IMR-90 (cell line): ENCODE results near the gene NIPAL3. TPM values are rescaled to one million over a fixed set of nuclear protein-coding genes. Genes with fewer than 3 reads are reported as not detected.

ENCODE experiments used
- ATAC-seq: fragments of 200-7000 bp; cut with Tn5 transposase; 2 replicates; pipeline ENCODE4 v1.9.1; 2020; ENCODE audit warnings: low read depth, mild to moderate bottlenecking, moderate library complexity
- BruUV-seq: library from RNA; stranded (reverse); fragments of 400-500 nt; replicated peaks from 2 replicates; lab custom pipeline; 2021; lab: Mats Ljungman, UMichigan
- CTCF ChIA-PET: fragments of 300-600 bp; formaldehyde crosslinking; extraction: SDS; loops from one replicate; lab custom pipeline; 2021; ENCODE audit warnings: antibody characterized with exemption; lab: Yijun Ruan, JAX
- POLR2A ChIA-PET: fragments of 300-600 bp; sonication (Branson Sonifier 250); formaldehyde crosslinking; loops from one replicate; lab custom pipeline; 2022; ENCODE audit warnings: antibody characterized with exemption; ENCODE audit not compliant: unreplicated experiment; lab: Charles Lee
- DNase-seq: peaks from one replicate; pipeline ENCODE4 v3.0.0; 2013
- H2AFZ ChIP-seq: replicated peaks from 2 replicates; pipeline ENCODE3; 2013; ENCODE audit warnings: low read length, mild to moderate bottlenecking; ENCODE audit not compliant: poor library complexity
- H2AK5ac ChIP-seq: 2 replicates; pipeline ENCODE4 v1.6.1; 2013; ENCODE audit warnings: low read depth, low read length, inconsistent platforms
- H2AK9ac ChIP-seq: replicated peaks from 2 replicates; pipeline ENCODE3; 2013; ENCODE audit warnings: mild to moderate bottlenecking, low read depth, low read length, moderate library complexity; ENCODE audit not compliant: poor library complexity
- H2BK120ac ChIP-seq: 2 replicates; pipeline ENCODE4 v1.6.1; 2013; ENCODE audit warnings: low read depth, low read length, inconsistent platforms
- H2BK15ac ChIP-seq: 3 replicates; pipeline ENCODE4 v1.6.1; 2013; ENCODE audit warnings: low read depth, low read length, inconsistent platforms
- H2BK20ac ChIP-seq: 2 replicates; pipeline ENCODE4 v1.6.1; 2013; ENCODE audit warnings: low read depth, mild to moderate bottlenecking, inconsistent platforms, low read length, moderate library complexity
- H2BK5ac ChIP-seq: 2 replicates; pipeline ENCODE4 v1.6.1; 2013; ENCODE audit warnings: mild to moderate bottlenecking, low read depth, low read length, inconsistent platforms; ENCODE audit not compliant: poor library complexity, severe bottlenecking
- H3K14ac ChIP-seq: replicated peaks from 2 replicates; pipeline ENCODE4 v1.6.1; 2013; ENCODE audit warnings: low read depth, low read length, inconsistent platforms
- H3K18ac ChIP-seq: 2 replicates; pipeline ENCODE4 v1.6.1; 2013; ENCODE audit warnings: low read depth, low read length, control low read depth
- H3K23ac ChIP-seq: 2 replicates; pipeline ENCODE4 v1.6.1; 2013; ENCODE audit warnings: low read depth, low read length, inconsistent platforms
- H3K27ac ChIP-seq: 2 replicates; pipeline ENCODE4 v1.5.1; 2013; ENCODE audit warnings: mild to moderate bottlenecking, control low read depth, low read length; ENCODE audit not compliant: insufficient read depth
- H3K27me3 ChIP-seq: 2 replicates; pipeline ENCODE4 v1.6.1; 2013; ENCODE audit warnings: low read length; ENCODE audit not compliant: control insufficient read depth, insufficient read depth
- H3K36me3 ChIP-seq: 2 replicates; pipeline ENCODE4 v1.6.1; 2013; ENCODE audit warnings: low read length, mixed read lengths; ENCODE audit not compliant: control insufficient read depth, insufficient read depth
- H3K4ac ChIP-seq: 2 replicates; pipeline ENCODE4 v1.6.1; 2013; ENCODE audit warnings: low read depth, low read length, inconsistent platforms
- H3K4me1 ChIP-seq: 2 replicates; pipeline ENCODE4 v1.6.1; 2013; ENCODE audit warnings: low read length, mixed read lengths; ENCODE audit not compliant: control insufficient read depth, insufficient read depth
- H3K4me2 ChIP-seq: 2 replicates; pipeline ENCODE4 v1.6.1; 2013; ENCODE audit warnings: low read depth, mild to moderate bottlenecking, control low read depth, low read length, moderate library complexity
- H3K4me3 ChIP-seq: 2 replicates; pipeline ENCODE4 v1.5.1; 2013; ENCODE audit warnings: low read depth, mild to moderate bottlenecking, control low read depth, low read length, moderate library complexity; ENCODE audit not compliant: insufficient read depth
- H3K56ac ChIP-seq: 2 replicates; pipeline ENCODE4 v1.6.1; 2013; ENCODE audit warnings: low read length, inconsistent platforms; ENCODE audit not compliant: insufficient read depth; ENCODE audit errors: extremely low read depth
- H3K79me1 ChIP-seq, 2 experiments: 2 replicates each; pipeline ENCODE4 v1.6.1; 2013; ENCODE audit warnings: low read length in 2 of 2, inconsistent platforms in 1 of 2, low read depth in 1 of 2
- H3K9ac ChIP-seq: 2 replicates; pipeline ENCODE4 v1.6.1; 2013; ENCODE audit warnings: low read depth, low read length, control low read depth
- H3K9me1 ChIP-seq: 2 replicates; pipeline ENCODE4 v1.6.1; 2013; ENCODE audit warnings: low read length, inconsistent platforms; ENCODE audit not compliant: insufficient read depth
- H3K9me3 ChIP-seq: 2 replicates; pipeline ENCODE4 v1.6.1; 2013; ENCODE audit warnings: low read length; ENCODE audit not compliant: control insufficient read depth, insufficient read depth
- H4K20me1 ChIP-seq: 2 replicates; pipeline ENCODE4 v1.6.1; 2013; ENCODE audit warnings: low read length, inconsistent platforms; ENCODE audit not compliant: insufficient read depth
- H4K5ac ChIP-seq: 2 replicates; pipeline ENCODE4 v1.6.1; 2013; ENCODE audit warnings: mild to moderate bottlenecking, low read depth, low read length, control low read depth
- H4K8ac ChIP-seq, 2 experiments: 2 replicates each; pipeline ENCODE4 v1.6.1; 2013; ENCODE audit warnings: low read depth in 2 of 2, low read length in 2 of 2, control low read depth in 1 of 2, inconsistent platforms in 1 of 2
- H4K91ac ChIP-seq: 2 replicates; pipeline ENCODE4 v1.6.1; 2013; ENCODE audit warnings: low read depth, low read length, inconsistent platforms; ENCODE audit not compliant: insufficient read depth
- BHLHE40 ChIP-seq: fragments of 150-350 bp; IDR thresholded peaks from 2 replicates; pipeline ENCODE4 v1.6.1; 2016; ENCODE audit warnings: mild to moderate bottlenecking, low read depth, low read length
- CEBPB ChIP-seq: IDR thresholded peaks from 2 replicates; pipeline ENCODE4 v1.6.1; 2012; ENCODE audit warnings: low read depth, low read length, improper control_type of control experiment
- CHD1 ChIP-seq: IDR thresholded peaks from 2 replicates; pipeline ENCODE4 v1.6.1; 2012; ENCODE audit warnings: low read depth, low read length, improper control_type of control experiment
- FOS ChIP-seq: fragments of 150-350 bp; IDR thresholded peaks from 2 replicates; pipeline ENCODE4 v1.6.1; 2016; ENCODE audit warnings: low read depth, low read length
- MAFK ChIP-seq: IDR thresholded peaks from 2 replicates; pipeline ENCODE4 v1.6.1; 2012; ENCODE audit warnings: low read depth, low read length, improper control_type of control experiment
- MAZ ChIP-seq: IDR thresholded peaks from 2 replicates; pipeline ENCODE4 v1.6.1; 2012; ENCODE audit warnings: low read depth, mild to moderate bottlenecking, low read length, improper control_type of control experiment, moderate library complexity, borderline replicate concordance
- MXI1 ChIP-seq: IDR thresholded peaks from 2 replicates; pipeline ENCODE4 v1.6.1; 2012; ENCODE audit warnings: low read depth, mild to moderate bottlenecking, low read length, moderate library complexity, borderline replicate concordance
- NFE2L2 ChIP-seq: fragments of 150-350 bp; IDR thresholded peaks from 2 replicates; pipeline ENCODE4 v1.6.1; 2016; ENCODE audit warnings: low read depth, mild to moderate bottlenecking, low read length
- POLR2A ChIP-seq: IDR thresholded peaks from 2 replicates; pipeline ENCODE4 v1.6.1; 2012; ENCODE audit warnings: mild to moderate bottlenecking, low read depth, low read length
- RAD21 ChIP-seq: IDR thresholded peaks from 2 replicates; pipeline ENCODE4 v1.6.1; 2012; ENCODE audit warnings: low read length, improper control_type of control experiment
- RCOR1 ChIP-seq: IDR thresholded peaks from 2 replicates; pipeline ENCODE4 v1.6.1; 2012; ENCODE audit warnings: mild to moderate bottlenecking, low read length, improper control_type of control experiment; ENCODE audit not compliant: insufficient replicate concordance
- RFX5 ChIP-seq: IDR thresholded peaks from 2 replicates; pipeline ENCODE4 v1.8.0; 2012; ENCODE audit warnings: low read depth, mild to moderate bottlenecking, low read length, moderate library complexity
- SMC3 ChIP-seq: fragments of 150-350 bp; IDR thresholded peaks from 2 replicates; pipeline ENCODE4 v1.6.1; 2016; ENCODE audit warnings: low read depth, mild to moderate bottlenecking, antibody characterized with exemption, low read length, moderate library complexity
- USF2 ChIP-seq: fragments of 150-350 bp; IDR thresholded peaks from 2 replicates; pipeline ENCODE4 v1.6.1; 2017; ENCODE audit warnings: mild to moderate bottlenecking, antibody characterized with exemption, low read length, low read depth
- WGBS, 2 experiments: methylation state at CpG; one replicate each; pipeline versions ENCODE4 v1.1.5 to v1.1.7; 2013; ENCODE audit warnings: missing lambda C conversion rate in 2 of 2; ENCODE audit not compliant: insufficient read length in 1 of 2; ENCODE audit errors: extremely low coverage in 2 of 2; 5-methylcytosine and 5-hydroxymethylcytosine counted together
- dilution Hi-C: fragments of 300-500 bp; cut with HindIII; formaldehyde crosslinking; loops from one replicate; pipeline ENCODE4 v1.14.3; 2018; ENCODE audit warnings: low sequenced_read_pairs; ENCODE audit not compliant: unreplicated experiment
- in situ Hi-C: fragments of 300-500 bp; cut with MboI; formaldehyde crosslinking; loops from 3 replicates; pipeline ENCODE4 v1.14.3; 2019; ENCODE audit warnings: low sequenced_read_pairs, inconsistent platforms, mixed read lengths
- intact Hi-C: fragments of 100-400 bp; cut with micrococcal nuclease; formaldehyde crosslinking; loops from 2 replicates; pipeline ENCODE4 v1.10.0; 2022
- polyA plus RNA-seq, 3 experiments: library from polyadenylated mRNA; depleted of rRNA; stranded (reverse); fragments of >200 nt; gene quantifications; 2 replicates each; pipeline ENCODE4 v1.2.3, GENCODE V29; 2012; ENCODE audit warnings: low replicate concordance in 1 of 3
- total RNA-seq: library from RNA; depleted of rRNA; stranded (reverse); fragments of >200 nt; gene quantifications from 2 replicates; pipeline ENCODE4 v1.2.3, GENCODE V29; 2012
- TF ChIP-seq, protein P1 (sequence below): conservative IDR thresholded peaks from 2 replicates; pipeline ENCODE4 v1.5.1; 2012; ENCODE audit warnings: mild to moderate bottlenecking, low read depth, low read length, improper control_type of control experiment
- TF ChIP-seq, protein P2 (sequence below): fragments of 150-350 bp; IDR thresholded peaks from 2 replicates; pipeline ENCODE4 v1.6.1; 2016; ENCODE audit warnings: low read depth, mild to moderate bottlenecking, low read length, moderate library complexity, borderline replicate concordance

NIPAL3 gene
- total and polyA plus RNA-seq, 2 of the 4 experiments (the other 2 are of a cell fraction) = 55.0 to 123 TPM

- H3K4me2 ChIP-seq = no peak overlapping the region
- no peaks in the 10 kb centered on the region for H3K9me3 ChIP-seq
- no peak overlapping the region for H2BK120ac ChIP-seq
- H2BK5ac ChIP-seq = no peak overlapping the region
- ATAC-seq = no peak
- no peak overlapping the region for H3K4ac ChIP-seq
- peaks cover 15% of the 10 kb centered on the region; the same call in 1 of the 2 replicates for H3K36me3 ChIP-seq
- H3K27me3 ChIP-seq = no peaks in the 10 kb centered on the region
- DNase-seq = no peak
- ChIA-PET CTCF (no interaction called here), POLR2A (no interaction called here)
- no peak overlapping the region for H2BK15ac ChIP-seq
- H3K4me3 ChIP-seq = no peak overlapping the region
- intact Hi-C loops = no loop called here
- peaks cover 10% of the 10 kb centered on the region for H3K4me1 ChIP-seq
- TF ChIP-seq RFX5 (no peak), MAZ (no peak), BHLHE40 (no peak), POLR2A (no peak), NFE2L2 (no peak), CEBPB (no peak), RAD21 (no peak), MXI1 (no peak), USF2 (no peak), CHD1 (no peak), FOS (no peak), SMC3 (no peak), MAFK (no peak), RCOR1 (no peak)
- TF ChIP-seq, protein P1, sequence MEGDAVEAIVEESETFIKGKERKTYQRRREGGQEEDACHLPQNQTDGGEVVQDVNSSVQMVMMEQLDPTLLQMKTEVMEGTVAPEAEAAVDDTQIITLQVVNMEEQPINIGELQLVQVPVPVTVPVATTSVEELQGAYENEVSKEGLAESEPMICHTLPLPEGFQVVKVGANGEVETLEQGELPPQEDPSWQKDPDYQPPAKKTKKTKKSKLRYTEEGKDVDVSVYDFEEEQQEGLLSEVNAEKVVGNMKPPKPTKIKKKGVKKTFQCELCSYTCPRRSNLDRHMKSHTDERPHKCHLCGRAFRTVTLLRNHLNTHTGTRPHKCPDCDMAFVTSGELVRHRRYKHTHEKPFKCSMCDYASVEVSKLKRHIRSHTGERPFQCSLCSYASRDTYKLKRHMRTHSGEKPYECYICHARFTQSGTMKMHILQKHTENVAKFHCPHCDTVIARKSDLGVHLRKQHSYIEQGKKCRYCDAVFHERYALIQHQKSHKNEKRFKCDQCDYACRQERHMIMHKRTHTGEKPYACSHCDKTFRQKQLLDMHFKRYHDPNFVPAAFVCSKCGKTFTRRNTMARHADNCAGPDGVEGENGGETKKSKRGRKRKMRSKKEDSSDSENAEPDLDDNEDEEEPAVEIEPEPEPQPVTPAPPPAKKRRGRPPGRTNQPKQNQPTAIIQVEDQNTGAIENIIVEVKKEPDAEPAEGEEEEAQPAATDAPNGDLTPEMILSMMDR = no peak
- TF ChIP-seq, protein P2, sequence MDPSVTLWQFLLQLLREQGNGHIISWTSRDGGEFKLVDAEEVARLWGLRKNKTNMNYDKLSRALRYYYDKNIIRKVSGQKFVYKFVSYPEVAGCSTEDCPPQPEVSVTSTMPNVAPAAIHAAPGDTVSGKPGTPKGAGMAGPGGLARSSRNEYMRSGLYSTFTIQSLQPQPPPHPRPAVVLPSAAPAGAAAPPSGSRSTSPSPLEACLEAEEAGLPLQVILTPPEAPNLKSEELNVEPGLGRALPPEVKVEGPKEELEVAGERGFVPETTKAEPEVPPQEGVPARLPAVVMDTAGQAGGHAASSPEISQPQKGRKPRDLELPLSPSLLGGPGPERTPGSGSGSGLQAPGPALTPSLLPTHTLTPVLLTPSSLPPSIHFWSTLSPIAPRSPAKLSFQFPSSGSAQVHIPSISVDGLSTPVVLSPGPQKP = no peak
- no peak overlapping the region for H2AFZ ChIP-seq
- peaks cover 4% of the 10 kb centered on the region; the same call in 1 of the 2 replicates for H3K9me1 ChIP-seq
- H2BK20ac ChIP-seq = no peak overlapping the region
- no peak overlapping the region for H3K9ac ChIP-seq
- no peak overlapping the region for H4K8ac ChIP-seq
- BruUV-seq = no TSS peak
- peaks cover 13 to 21% of the 10 kb centered on the region in 2 experiments; a peak in 3 of 4 replicates for H3K79me1 ChIP-seq
- in situ Hi-C loops = no loop called here
- H2AK5ac ChIP-seq = no peak overlapping the region
- H3K56ac ChIP-seq = no peak overlapping the region
- no peak overlapping the region for H3K27ac ChIP-seq
- H4K91ac ChIP-seq = no peak overlapping the region
- no CpG with 5 or more reads among the region's 7 CpGs for WGBS, 2 experiments
- H4K20me1 ChIP-seq = no peaks in the 10 kb centered on the region; the same call in 1 of the 2 replicates
- no peak overlapping the region for H4K5ac ChIP-seq
- H3K14ac ChIP-seq = no peak overlapping the region
- no peak overlapping the region for H3K18ac ChIP-seq
- H3K23ac ChIP-seq = no peak overlapping the region
- no peak overlapping the region for H2AK9ac ChIP-seq
- dilution Hi-C loops = no loop called here
Observed at GRCh38 chr1:24441480-24441879, 25.9 kb downstream of the NIPAL3 start.
